Measurements from ENCODE around the gene SLK. TPM values are rescaled to one million over a fixed set of nuclear protein-coding genes. Genes with fewer than 3 reads are reported as not detected.

Gene SLK
- total RNA-seq, 2 experiments from 2014 or later = 20.5 to 20.8 TPM

DNA sequence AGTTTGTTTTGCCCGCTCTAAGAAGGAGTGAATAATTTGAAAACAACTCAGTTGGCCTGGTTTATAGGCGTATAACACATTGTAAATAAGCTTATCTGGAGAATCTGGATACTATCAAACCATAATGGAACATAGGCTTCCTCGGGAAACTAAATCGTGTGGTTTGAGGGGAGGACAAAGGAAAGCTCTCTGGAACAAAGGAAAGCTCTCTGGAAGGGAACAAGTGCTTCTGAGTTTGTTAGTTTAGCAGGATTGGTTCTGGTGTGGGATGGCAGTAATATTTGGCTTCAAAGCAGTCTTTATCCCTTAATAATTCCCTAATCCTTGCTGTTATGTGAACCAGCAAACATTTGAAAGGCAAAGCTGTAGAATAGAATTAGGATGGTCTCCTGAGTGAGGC, 15.0 kb upstream of the SLK start:
- TF ChIP-seq, protein P1, sequence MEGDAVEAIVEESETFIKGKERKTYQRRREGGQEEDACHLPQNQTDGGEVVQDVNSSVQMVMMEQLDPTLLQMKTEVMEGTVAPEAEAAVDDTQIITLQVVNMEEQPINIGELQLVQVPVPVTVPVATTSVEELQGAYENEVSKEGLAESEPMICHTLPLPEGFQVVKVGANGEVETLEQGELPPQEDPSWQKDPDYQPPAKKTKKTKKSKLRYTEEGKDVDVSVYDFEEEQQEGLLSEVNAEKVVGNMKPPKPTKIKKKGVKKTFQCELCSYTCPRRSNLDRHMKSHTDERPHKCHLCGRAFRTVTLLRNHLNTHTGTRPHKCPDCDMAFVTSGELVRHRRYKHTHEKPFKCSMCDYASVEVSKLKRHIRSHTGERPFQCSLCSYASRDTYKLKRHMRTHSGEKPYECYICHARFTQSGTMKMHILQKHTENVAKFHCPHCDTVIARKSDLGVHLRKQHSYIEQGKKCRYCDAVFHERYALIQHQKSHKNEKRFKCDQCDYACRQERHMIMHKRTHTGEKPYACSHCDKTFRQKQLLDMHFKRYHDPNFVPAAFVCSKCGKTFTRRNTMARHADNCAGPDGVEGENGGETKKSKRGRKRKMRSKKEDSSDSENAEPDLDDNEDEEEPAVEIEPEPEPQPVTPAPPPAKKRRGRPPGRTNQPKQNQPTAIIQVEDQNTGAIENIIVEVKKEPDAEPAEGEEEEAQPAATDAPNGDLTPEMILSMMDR (IDR thresholded peaks at IDR 0.05) = no peak
- Mint-ChIP-seq H3K4me3 (no peak overlapping the region), H3K36me3 (ENCODE audit: low read depth) (no peaks in the 10 kb centered on the region), H3K27ac (no peak overlapping the region), H3K9me3 (no peaks in the 10 kb centered on the region), H3K4me1 (ENCODE audit: low read depth) (peaks cover 9% of the 10 kb centered on the region), H3K27me3 (no peaks in the 10 kb centered on the region)
- intact Hi-C loops (cut with DNase I, micrococcal nuclease) = no loop called here
- no peaks in the 10 kb centered on the region for H3K27me3 ChIP-seq (ENCODE audit: control insufficient read depth in 1 of 2, insufficient read depth in 2 of 2, low read length in 2 of 2)
- peaks cover 3% of the 10 kb centered on the region for H3K4me1 ChIP-seq (ENCODE audit: insufficient read depth, low read length)
- ChIA-PET CTCF (no interaction called here), POLR2A (interaction anchor here (0.9 kb wide), 1 partner anchor 9 kb away, joined by 5 read pairs; no protein-coding TSS in a partner anchor)
- no peaks in the 10 kb centered on the region for H3K9me3 ChIP-seq (ENCODE audit: control insufficient read depth in 1 of 2, insufficient read depth in 1 of 2, low read length in 2 of 2)
- no peak overlapping the region for H3K27ac ChIP-seq (ENCODE audit: low read depth in 1 of 2, low read length in 2 of 2)
- no peak overlapping the region for H3K4me3 ChIP-seq (ENCODE audit: low read length)
- ATAC-seq (ENCODE audit: poor library complexity) (no peak), DNase-seq (no peak)
- H3K36me3 ChIP-seq (ENCODE audit: insufficient read depth, low read length) = no peaks in the 10 kb centered on the region

DNA sequence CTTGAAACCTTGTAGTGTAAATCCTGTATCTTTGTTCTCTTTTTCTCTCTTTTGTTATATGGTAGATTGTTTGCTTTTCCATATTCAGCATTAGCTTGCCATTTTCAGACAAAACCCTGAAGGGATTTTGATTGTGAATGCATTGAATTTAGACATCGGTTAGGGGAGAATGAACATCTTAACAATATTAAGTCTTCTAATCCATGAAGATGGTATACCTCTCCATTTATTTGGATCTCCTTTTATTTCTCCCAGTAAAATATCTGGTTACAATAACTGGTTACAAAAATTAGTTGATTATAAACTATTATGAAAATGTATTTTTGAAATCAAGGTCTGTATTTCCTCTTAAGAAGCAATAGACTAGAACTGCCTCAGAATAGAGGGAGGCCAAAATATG, 12.4 kb upstream of the SLK start:
- intact Hi-C loops (cut with DNase I, micrococcal nuclease) = no loop called here
- no peaks in the 10 kb centered on the region for H3K27me3 Mint-ChIP-seq
- H3K9me3 Mint-ChIP-seq = no peaks in the 10 kb centered on the region
- H3K27me3 ChIP-seq (ENCODE audit: control insufficient read depth in 1 of 2, insufficient read depth in 2 of 2, low read length in 2 of 2) = no peaks in the 10 kb centered on the region
- H3K4me1 ChIP-seq (ENCODE audit: insufficient read depth, low read length) = no peaks in the 10 kb centered on the region
- H3K27ac ChIP-seq (ENCODE audit: low read depth in 1 of 2, low read length in 2 of 2) = no peak overlapping the region
- DNase-seq (no peak), ATAC-seq (ENCODE audit: poor library complexity) (no peak)
- POLR2A ChIA-PET = no interaction called here
- no peak overlapping the region for H3K27ac Mint-ChIP-seq
- CTCF ChIA-PET = no interaction called here
- TF ChIP-seq, protein P1 (IDR thresholded peaks at IDR 0.05) = no peak
- H3K9me3 ChIP-seq (ENCODE audit: control insufficient read depth in 1 of 2, insufficient read depth in 1 of 2, low read length in 2 of 2) = no peaks in the 10 kb centered on the region
- H3K4me3 ChIP-seq (ENCODE audit: low read length) = no peak overlapping the region
- no peaks in the 10 kb centered on the region for H3K4me1 Mint-ChIP-seq (ENCODE audit: low read depth)
- no peaks in the 10 kb centered on the region for H3K36me3 ChIP-seq (ENCODE audit: insufficient read depth, low read length)
- no peak overlapping the region for H3K4me3 Mint-ChIP-seq
- no peaks in the 10 kb centered on the region for H3K36me3 Mint-ChIP-seq (ENCODE audit: low read depth)

DNA sequence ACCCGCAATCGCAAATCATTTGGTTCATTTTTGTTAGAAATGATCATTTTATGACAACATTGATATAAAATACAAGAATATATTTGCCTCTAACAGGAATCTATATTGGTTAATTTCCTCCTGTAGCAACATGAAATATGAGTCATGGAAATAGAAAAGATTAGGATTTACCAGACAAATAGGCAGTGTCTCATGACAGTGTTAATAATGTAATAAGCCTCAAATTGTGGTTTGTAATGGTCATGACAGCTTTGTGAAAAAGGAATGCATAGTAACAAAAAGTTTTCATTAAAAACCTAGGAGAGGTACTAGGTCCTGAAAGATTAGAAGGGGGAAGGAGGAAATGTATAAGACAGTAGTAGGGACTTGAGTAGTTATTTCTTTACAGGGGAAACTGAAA, 7.9 kb upstream of the SLK start:
- no peaks in the 10 kb centered on the region for H3K9me3 Mint-ChIP-seq
- TF ChIP-seq, protein P1 (IDR thresholded peaks at IDR 0.05) = no peak
- no peaks in the 10 kb centered on the region for H3K4me1 Mint-ChIP-seq (ENCODE audit: low read depth)

More for the DNA sequence above, 7.9 kb upstream of the SLK start:
- no peak for DNase-seq
- Histone ChIP-seq H3K4me3 (ENCODE audit: low read length) (no peak overlapping the region), H3K36me3 (ENCODE audit: insufficient read depth, low read length) (no peaks in the 10 kb centered on the region), H3K9me3 (ENCODE audit: control insufficient read depth in 1 of 2, insufficient read depth in 1 of 2, low read length in 2 of 2) (no peaks in the 10 kb centered on the region), H3K27me3 (ENCODE audit: control insufficient read depth in 1 of 2, insufficient read depth in 2 of 2, low read length in 2 of 2) (no peaks in the 10 kb centered on the region), H3K4me1 (ENCODE audit: insufficient read depth, low read length) (no peaks in the 10 kb centered on the region), H3K27ac (ENCODE audit: low read depth in 1 of 2, low read length in 2 of 2) (no peak overlapping the region)
- ChIA-PET CTCF (no interaction called here), POLR2A (no interaction called here)
- Mint-ChIP-seq H3K27me3 (no peaks in the 10 kb centered on the region), H3K27ac (no peak overlapping the region), H3K36me3 (ENCODE audit: low read depth) (no peaks in the 10 kb centered on the region), H3K4me3 (no peak overlapping the region)
- intact Hi-C loops (cut with DNase I, micrococcal nuclease) = no loop called here
- no peak for ATAC-seq (ENCODE audit: poor library complexity)
